ENCODE results near the gene ARHGAP44. TPM values are rescaled to one million over a fixed set of nuclear protein-coding genes. Genes with fewer than 3 reads are reported as not detected.

Gene ARHGAP44
- total RNA-seq, 1 experiment from 2014 or later, result 7.3 TPM

- Histone ChIP-seq H2AFZ (ENCODE audit: low read depth, low read length, poor library complexity, severe bottlenecking) (no peak overlapping the region), H3K4me2 (ENCODE audit: low read length) (no peak overlapping the region), H3K4me1 (ENCODE audit: control insufficient read depth in 1 of 2, insufficient read depth in 2 of 2, low read length in 2 of 2) (peaks cover 4 to 9% of the 10 kb centered on the region in 2 experiments; a peak in 2 of 4 replicates), H3K27ac (ENCODE audit: low read depth, low read length) (no peak overlapping the region), H3K36me3 (ENCODE audit: control insufficient read depth in 1 of 2, insufficient read depth in 2 of 2, low read length in 2 of 2) (no peaks in the 10 kb centered on the region), H3K4me3 (replicated peaks in 1 of 2; ENCODE audit: low read depth in 1 of 2, low read length in 2 of 2) (no peak overlapping the region), H4K20me1 (ENCODE audit: insufficient read depth) (no peaks in the 10 kb centered on the region), H3K9me2 (ENCODE audit: insufficient read depth) (no peaks in the 10 kb centered on the region), H3K27me3 (ENCODE audit: insufficient read depth, low read length) (0 out of 2 replicates have a peak, but pooled peaks cover 3% of the 10 kb centered on the region), H3K9me3 (ENCODE audit: control insufficient read depth in 1 of 2, insufficient read depth in 1 of 2, low read depth in 1 of 2, low read length in 2 of 2) (no peaks in the 10 kb centered on the region), H3K9ac (ENCODE audit: low read length) (no peak overlapping the region), H3K79me2 (ENCODE audit: insufficient read depth, low read length) (no peaks in the 10 kb centered on the region)
- CTCF ChIA-PET, result no interaction called here
- BruUV-seq (replicated peaks), result no TSS peak
- TF ChIP-seq EGR1 (IDR thresholded peaks at IDR 0.05; ENCODE audit: low read depth), result no peak
- TF ChIP-seq SRF (IDR thresholded peaks at IDR 0.05; ENCODE audit: low read depth), result no peak
- TF ChIP-seq ZFX (IDR thresholded peaks at IDR 0.05), result no peak
- no peak for TF ChIP-seq TCF7L2 (IDR thresholded peaks at IDR 0.05; ENCODE audit: borderline replicate concordance, extremely low read depth, insufficient read depth, insufficient read length)
- TF ChIP-seq CEBPB (IDR thresholded peaks at IDR 0.05; ENCODE audit: low read depth), result no peak
- no peak for TF ChIP-seq EZH2phosphoT487 (IDR thresholded peaks at IDR 0.05; ENCODE audit: borderline replicate concordance)
- no peak for TF ChIP-seq ZNF274 (IDR thresholded peaks at IDR 0.05; ENCODE audit: low read depth, low read length)
- no peak for TF ChIP-seq YY1 (IDR thresholded peaks at IDR 0.05; ENCODE audit: extremely low read depth, insufficient replicate concordance, low read depth, low read length)
- no peak for TF ChIP-seq CTCF (IDR thresholded peaks at IDR 0.05 in 2 of 3, conservative IDR thresholded peaks at IDR 0.05 in 1 of 3; ENCODE audit: borderline replicate concordance in 1 of 3, insufficient read depth in 1 of 3, low read depth in 2 of 3, low read length in 2 of 3)
- no peak for TF ChIP-seq JUND (IDR thresholded peaks at IDR 0.05)
- TF ChIP-seq REST (IDR thresholded peaks at IDR 0.05; ENCODE audit: low read depth), result no peak
- no peak for TF ChIP-seq RAD21 (IDR thresholded peaks at IDR 0.05; ENCODE audit: low read depth)
- TF ChIP-seq ATF3 (IDR thresholded peaks at IDR 0.05), result no peak
- POLR2A ChIA-PET, result no interaction called here
- DNase-seq (ENCODE audit: low read depth, low spot score) (no peak), ATAC-seq (no peak)
- RAD21 ChIA-PET (ENCODE audit: low non-redundant PET in 1 of 2, low total read pairs in 2 of 2, uncharacterized antibody in 2 of 2, unreplicated experiment in 2 of 2), result no interaction called here
- intact Hi-C loops (cut with micrococcal nuclease), result no loop called here
These were observed 235.9 kb downstream of the ARHGAP44 start for GRCh38 chr17:13025258-13025627.
